ENCODE results near the gene RGS3.
A peak's percentile ranks its signal among the peaks of the same experiment; 100 is the strongest.

The RGS3 gene

DNA sequence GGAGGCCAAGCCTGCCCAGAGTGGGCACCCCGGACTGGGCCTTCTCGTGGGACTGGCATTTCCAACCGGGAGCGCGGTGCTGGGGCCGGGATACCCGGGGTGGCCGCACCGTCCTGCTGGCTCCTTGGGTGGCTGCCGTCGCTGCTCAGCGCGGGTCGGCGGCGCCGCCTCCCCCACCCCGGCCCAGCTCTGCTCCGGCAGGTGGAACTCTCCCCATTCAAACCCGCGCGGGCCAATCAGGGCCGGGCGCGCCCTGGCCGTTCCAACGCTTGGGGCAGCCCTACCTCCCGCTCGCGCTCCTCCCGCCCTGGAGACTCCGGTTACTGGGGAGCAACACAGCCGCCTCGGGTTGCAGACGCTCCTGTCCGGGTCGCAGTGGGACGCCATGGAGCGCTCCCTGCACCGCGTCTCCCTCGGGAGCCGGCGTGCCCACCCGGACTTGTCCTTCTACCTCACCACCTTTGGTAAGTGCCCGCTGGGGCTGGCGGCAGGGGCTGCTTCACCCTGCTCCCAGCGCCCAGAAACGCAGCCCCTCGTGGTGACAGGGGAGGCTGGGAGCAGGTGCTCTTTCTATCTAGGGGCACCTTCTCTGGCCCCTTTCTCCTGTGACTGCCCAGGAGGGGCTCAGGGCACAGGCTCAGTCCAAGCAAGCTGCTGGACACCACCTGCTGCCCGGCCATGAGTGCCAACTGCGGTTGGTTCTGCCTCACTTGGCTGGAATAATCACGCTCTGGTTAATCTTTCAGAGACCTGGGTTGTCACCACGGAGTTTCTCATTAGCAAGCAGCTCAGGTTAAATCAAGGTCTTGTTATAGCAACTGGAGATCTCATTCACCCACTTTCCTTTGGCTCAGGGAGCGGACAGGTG is at the start of gene RGS3:
Gene RGS3 (plus strand): TSS at position 310 of the 868 bp plus-strand sequence. CDS start 76 bp downstream, at position 386.
- Histone ChIP-seq H3K36me3 (ENCODE audit: control insufficient read depth, insufficient read depth, low read length) (no peaks in the 10 kb centered on the region), H3K4me1 (ENCODE audit: control insufficient read depth, insufficient read depth, low read length) (peaks cover 6% of the 10 kb centered on the region), H3K9ac (ENCODE audit: low read depth, low read length) (peak within 1 kb of the TSS; percentile 32), H3K27me3 (ENCODE audit: control insufficient read depth, insufficient read depth, low read length) (peaks cover 29% of the 10 kb centered on the region), H3K9me3 (ENCODE audit: control insufficient read depth, insufficient read depth, low read length) (no peaks in the 10 kb centered on the region), H3K27ac (ENCODE audit: low read depth, low read length) (no peak within 1 kb of the TSS), H3K4me3 (ENCODE audit: low read depth, low read length) (peak within 1 kb of the TSS; percentile 74)

DNA sequence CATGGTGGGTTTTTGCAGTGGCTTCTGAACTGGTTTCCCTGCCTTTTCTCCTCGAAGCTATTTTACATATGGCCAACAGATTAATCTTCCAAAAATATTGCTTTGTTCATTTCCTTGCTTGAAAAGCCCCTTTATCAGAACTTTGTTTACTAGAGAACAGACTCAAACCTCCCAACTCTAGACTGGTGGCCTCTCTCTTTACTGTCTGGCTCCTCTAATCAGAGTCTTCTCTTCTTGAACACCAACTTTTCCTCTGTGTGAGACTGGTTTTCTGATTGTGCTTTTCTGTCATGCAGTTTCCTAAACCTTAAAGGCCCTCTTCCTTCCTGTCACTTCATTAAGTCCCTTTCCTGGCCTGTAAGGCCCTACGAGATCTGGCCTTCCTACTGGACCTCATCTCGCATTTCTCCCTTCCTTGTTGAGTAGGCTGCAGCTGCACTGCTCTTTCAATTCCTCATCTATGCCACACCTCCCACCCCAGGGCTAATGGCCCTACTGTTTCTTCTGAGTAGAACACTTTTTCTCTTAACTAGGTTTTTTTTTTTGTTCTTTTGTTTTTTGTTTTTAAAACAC is 47.3 kb upstream of the RGS3 start:
- no peak overlapping the region for H3K9ac ChIP-seq (ENCODE audit: low read depth, low read length)
- H3K36me3 ChIP-seq (ENCODE audit: control insufficient read depth, insufficient read depth, low read length) = no peaks in the 10 kb centered on the region
- no peaks in the 10 kb centered on the region for H3K27me3 ChIP-seq (ENCODE audit: control insufficient read depth, insufficient read depth, low read length)
- no peaks in the 10 kb centered on the region for H3K4me1 ChIP-seq (ENCODE audit: control insufficient read depth, insufficient read depth, low read length)
- H3K9me3 ChIP-seq (ENCODE audit: control insufficient read depth, insufficient read depth, low read length) = no peaks in the 10 kb centered on the region
- no peak overlapping the region for H3K4me3 ChIP-seq (ENCODE audit: low read depth, low read length)
- H3K27ac ChIP-seq (ENCODE audit: low read depth, low read length) = no peak overlapping the region

DNA sequence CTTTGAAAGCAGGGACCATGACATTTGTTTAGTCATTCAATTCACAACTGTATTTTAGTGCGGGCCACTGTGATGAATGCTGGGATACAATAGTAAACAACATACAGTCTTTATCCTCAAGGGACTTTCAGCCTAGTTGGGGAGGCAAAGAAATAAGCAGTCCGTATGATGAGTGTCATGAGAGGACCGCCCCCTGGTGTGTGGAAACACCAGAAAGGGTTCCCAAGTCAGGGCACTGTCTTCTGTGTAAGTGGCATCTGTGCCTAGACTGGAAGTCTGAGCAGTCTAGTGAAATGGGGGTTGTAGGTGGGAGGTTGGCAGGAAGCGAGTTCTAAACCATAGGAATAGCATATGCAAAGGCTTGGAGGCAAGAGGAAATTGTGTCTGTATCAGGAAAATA is 46.2 kb upstream of the RGS3 start:
- Histone ChIP-seq H3K27me3 (ENCODE audit: control insufficient read depth, insufficient read depth, low read length) (no peaks in the 10 kb centered on the region), H3K4me1 (ENCODE audit: control insufficient read depth, insufficient read depth, low read length) (no peaks in the 10 kb centered on the region), H3K36me3 (ENCODE audit: control insufficient read depth, insufficient read depth, low read length) (no peaks in the 10 kb centered on the region), H3K27ac (ENCODE audit: low read depth, low read length) (no peak overlapping the region), H3K9me3 (ENCODE audit: control insufficient read depth, insufficient read depth, low read length) (no peaks in the 10 kb centered on the region), H3K9ac (ENCODE audit: low read depth, low read length) (no peak overlapping the region), H3K4me3 (ENCODE audit: low read depth, low read length) (no peak overlapping the region)

DNA sequence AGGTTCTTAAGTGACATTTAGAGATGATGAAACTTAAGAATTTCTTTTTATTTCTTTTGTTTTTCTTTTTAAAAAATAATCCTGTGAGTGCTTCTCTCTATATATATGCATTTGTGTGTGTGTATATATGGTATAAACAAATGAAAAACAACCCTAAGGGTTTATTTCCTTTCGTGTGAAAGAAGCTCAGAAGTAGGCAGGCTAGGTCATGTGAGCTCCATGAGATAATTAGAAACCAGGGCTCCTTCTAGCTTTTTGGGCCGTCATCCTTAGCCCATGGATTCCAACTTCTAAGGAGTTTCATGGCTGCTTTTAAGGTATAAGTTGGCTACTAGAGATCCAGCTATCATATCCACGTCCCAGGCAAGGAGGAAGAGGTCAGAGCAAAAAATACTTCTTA is 41.8 kb upstream of the RGS3 start:
- no peak overlapping the region for H3K27ac ChIP-seq (ENCODE audit: low read depth, low read length)
- H3K9ac ChIP-seq (ENCODE audit: low read depth, low read length) = no peak overlapping the region
- peaks cover 8% of the 10 kb centered on the region; the same call in 1 of the 2 replicates for H3K4me1 ChIP-seq (ENCODE audit: control insufficient read depth, insufficient read depth, low read length)
- no peaks in the 10 kb centered on the region for H3K36me3 ChIP-seq (ENCODE audit: control insufficient read depth, insufficient read depth, low read length)
- no peaks in the 10 kb centered on the region for H3K9me3 ChIP-seq (ENCODE audit: control insufficient read depth, insufficient read depth, low read length)
- no peaks in the 10 kb centered on the region for H3K27me3 ChIP-seq (ENCODE audit: control insufficient read depth, insufficient read depth, low read length)
- no peak overlapping the region for H3K4me3 ChIP-seq (ENCODE audit: low read depth, low read length)

DNA sequence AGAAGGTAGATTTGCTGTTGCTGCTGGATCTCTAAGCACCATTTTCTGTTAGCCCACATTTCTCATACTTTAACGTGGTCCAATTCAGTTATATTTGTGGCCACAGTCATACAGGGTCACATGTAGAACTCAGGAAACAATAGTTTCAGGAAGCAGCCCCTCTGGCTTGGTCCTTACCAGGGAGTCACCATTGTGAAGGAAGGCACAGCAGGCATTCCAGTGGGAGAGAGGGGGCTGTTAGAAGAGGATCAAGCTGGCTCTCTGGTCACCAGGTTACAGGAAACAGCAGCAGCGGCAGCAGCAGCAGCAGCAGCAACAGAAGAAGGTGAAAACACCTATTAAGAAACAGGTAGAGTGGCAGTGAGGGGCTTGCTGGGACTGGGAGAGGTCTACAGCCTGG is 38.5 kb upstream of the RGS3 start:
- Histone ChIP-seq H3K9ac (ENCODE audit: low read depth, low read length) (no peak overlapping the region), H3K4me3 (ENCODE audit: low read depth, low read length) (no peak overlapping the region)

DNA sequence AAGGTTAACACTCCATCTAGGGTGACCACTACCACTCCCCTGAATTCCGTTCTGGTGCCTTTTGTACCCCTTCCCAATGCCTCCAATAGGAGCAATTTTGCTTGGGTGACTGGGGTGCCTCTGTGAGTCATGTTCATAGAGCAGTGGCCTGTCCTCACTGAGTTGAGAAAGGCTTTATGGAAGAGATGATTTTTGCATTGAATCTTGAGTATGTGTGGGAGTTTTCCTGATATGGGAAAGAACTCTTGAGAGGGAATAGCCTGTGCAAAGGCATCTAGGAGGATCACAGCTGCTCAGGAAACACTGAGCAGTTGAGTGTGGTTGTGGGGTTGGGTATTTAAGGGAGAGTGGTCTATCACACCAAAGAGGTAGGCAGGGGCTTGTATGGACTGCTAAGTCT is 36.8 kb upstream of the RGS3 start:
- H3K36me3 ChIP-seq (ENCODE audit: control insufficient read depth, insufficient read depth, low read length) = no peaks in the 10 kb centered on the region
- H3K4me1 ChIP-seq (ENCODE audit: control insufficient read depth, insufficient read depth, low read length) = peaks cover 8% of the 10 kb centered on the region; the same call in 1 of the 2 replicates
- no peak overlapping the region for H3K4me3 ChIP-seq (ENCODE audit: low read depth, low read length)
- H3K9ac ChIP-seq (ENCODE audit: low read depth, low read length) = no peak overlapping the region
- no peak overlapping the region for H3K27ac ChIP-seq (ENCODE audit: low read depth, low read length)
- no peaks in the 10 kb centered on the region for H3K9me3 ChIP-seq (ENCODE audit: control insufficient read depth, insufficient read depth, low read length)
- no peaks in the 10 kb centered on the region for H3K27me3 ChIP-seq (ENCODE audit: control insufficient read depth, insufficient read depth, low read length)

More for the DNA sequence above, 38.5 kb upstream of the RGS3 start:
- H3K27ac ChIP-seq (ENCODE audit: low read depth, low read length) = no peak overlapping the region
- H3K27me3 ChIP-seq (ENCODE audit: control insufficient read depth, insufficient read depth, low read length) = no peaks in the 10 kb centered on the region
- peaks cover 8% of the 10 kb centered on the region; the same call in 1 of the 2 replicates for H3K4me1 ChIP-seq (ENCODE audit: control insufficient read depth, insufficient read depth, low read length)
- no peaks in the 10 kb centered on the region for H3K9me3 ChIP-seq (ENCODE audit: control insufficient read depth, insufficient read depth, low read length)
- H3K36me3 ChIP-seq (ENCODE audit: control insufficient read depth, insufficient read depth, low read length) = no peaks in the 10 kb centered on the region

DNA sequence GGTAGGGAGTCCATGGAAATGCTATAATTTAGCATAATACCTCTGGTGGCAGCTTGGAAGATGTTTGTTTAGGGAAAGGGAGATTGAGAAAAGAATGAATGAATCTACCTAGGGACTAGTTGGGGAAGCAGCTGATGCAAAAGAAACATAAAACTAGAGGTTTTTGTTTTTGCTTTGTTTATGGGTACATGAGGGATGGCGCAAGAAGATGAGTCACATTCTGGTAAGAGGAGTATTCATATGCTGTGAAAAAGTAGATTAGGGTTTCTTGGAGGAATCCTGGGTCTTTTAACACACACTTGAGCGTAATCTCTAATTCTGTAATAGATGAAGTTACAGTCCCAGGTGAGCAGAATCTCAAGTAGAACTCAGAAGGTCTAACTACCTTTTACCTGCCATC is 35.9 kb upstream of the RGS3 start:
- no peaks in the 10 kb centered on the region for H3K27me3 ChIP-seq (ENCODE audit: control insufficient read depth, insufficient read depth, low read length)

DNA sequence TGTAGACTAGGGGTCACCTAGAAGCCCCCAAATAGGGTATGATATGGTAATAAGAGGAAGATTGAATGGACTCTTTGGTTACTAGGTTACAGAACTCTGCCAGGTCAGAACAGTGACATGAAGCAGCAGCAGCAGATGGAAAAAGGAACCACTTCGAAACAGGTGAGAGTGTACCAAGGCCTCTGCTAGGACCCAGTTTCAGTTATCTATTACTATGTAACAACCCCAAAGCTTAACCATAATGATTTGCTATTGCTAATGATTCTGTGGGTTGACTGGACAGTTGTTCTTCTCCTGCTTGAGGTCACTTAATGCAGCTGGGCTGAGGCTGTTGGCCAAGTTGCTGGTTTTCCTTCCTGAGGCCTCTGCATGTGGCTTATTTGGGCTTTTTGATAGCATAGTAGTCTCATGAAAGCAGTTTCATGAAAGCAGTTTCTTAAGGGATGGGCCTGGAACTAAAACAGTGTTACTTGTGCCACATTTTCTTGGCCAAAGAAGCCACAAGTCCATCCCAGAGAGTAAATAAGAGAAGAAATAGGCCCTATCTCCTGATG is 35.4 kb upstream of the RGS3 start:
- H3K4me1 ChIP-seq (ENCODE audit: control insufficient read depth, insufficient read depth, low read length) = peaks cover 8% of the 10 kb centered on the region; the same call in 1 of the 2 replicates
- no peaks in the 10 kb centered on the region for H3K27me3 ChIP-seq (ENCODE audit: control insufficient read depth, insufficient read depth, low read length)
- H3K9me3 ChIP-seq (ENCODE audit: control insufficient read depth, insufficient read depth, low read length) = no peaks in the 10 kb centered on the region
- no peak overlapping the region for H3K4me3 ChIP-seq (ENCODE audit: low read depth, low read length)
- no peak overlapping the region for H3K9ac ChIP-seq (ENCODE audit: low read depth, low read length)
- no peaks in the 10 kb centered on the region for H3K36me3 ChIP-seq (ENCODE audit: control insufficient read depth, insufficient read depth, low read length)
- no peak overlapping the region for H3K27ac ChIP-seq (ENCODE audit: low read depth, low read length)

More for the DNA sequence above, 35.9 kb upstream of the RGS3 start:
- Histone ChIP-seq H3K27ac (ENCODE audit: low read depth, low read length) (no peak overlapping the region), H3K9ac (ENCODE audit: low read depth, low read length) (no peak overlapping the region), H3K4me3 (ENCODE audit: low read depth, low read length) (no peak overlapping the region), H3K9me3 (ENCODE audit: control insufficient read depth, insufficient read depth, low read length) (no peaks in the 10 kb centered on the region), H3K36me3 (ENCODE audit: control insufficient read depth, insufficient read depth, low read length) (no peaks in the 10 kb centered on the region), H3K4me1 (ENCODE audit: control insufficient read depth, insufficient read depth, low read length) (peaks cover 8% of the 10 kb centered on the region; the same call in 1 of the 2 replicates)

DNA sequence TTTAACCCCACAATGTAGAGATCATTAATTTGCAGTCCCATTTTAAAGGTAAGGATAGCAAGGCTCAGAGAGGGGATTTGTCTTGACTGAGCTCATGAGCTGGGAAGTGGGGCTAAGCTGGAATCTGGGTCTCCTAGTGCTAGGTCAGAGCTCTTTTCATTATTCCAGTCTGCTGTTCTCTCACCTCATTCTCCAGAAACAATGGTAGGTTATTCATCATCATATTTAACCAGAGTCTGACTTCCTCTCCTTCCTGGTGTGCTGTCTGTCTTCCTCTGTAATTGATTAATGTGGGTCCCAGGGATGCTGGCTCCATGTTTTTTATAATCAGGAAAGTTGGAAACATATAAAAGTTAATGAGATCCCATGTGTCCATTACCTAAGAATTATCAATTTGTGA is 32.3 kb upstream of the RGS3 start:
- Histone ChIP-seq H3K4me3 (ENCODE audit: low read depth, low read length) (no peak overlapping the region), H3K4me1 (ENCODE audit: control insufficient read depth, insufficient read depth, low read length) (no peaks in the 10 kb centered on the region), H3K27me3 (ENCODE audit: control insufficient read depth, insufficient read depth, low read length) (no peaks in the 10 kb centered on the region), H3K36me3 (ENCODE audit: control insufficient read depth, insufficient read depth, low read length) (no peaks in the 10 kb centered on the region), H3K27ac (ENCODE audit: low read depth, low read length) (no peak overlapping the region), H3K9ac (ENCODE audit: low read depth, low read length) (no peak overlapping the region), H3K9me3 (ENCODE audit: control insufficient read depth, insufficient read depth, low read length) (no peaks in the 10 kb centered on the region)

DNA sequence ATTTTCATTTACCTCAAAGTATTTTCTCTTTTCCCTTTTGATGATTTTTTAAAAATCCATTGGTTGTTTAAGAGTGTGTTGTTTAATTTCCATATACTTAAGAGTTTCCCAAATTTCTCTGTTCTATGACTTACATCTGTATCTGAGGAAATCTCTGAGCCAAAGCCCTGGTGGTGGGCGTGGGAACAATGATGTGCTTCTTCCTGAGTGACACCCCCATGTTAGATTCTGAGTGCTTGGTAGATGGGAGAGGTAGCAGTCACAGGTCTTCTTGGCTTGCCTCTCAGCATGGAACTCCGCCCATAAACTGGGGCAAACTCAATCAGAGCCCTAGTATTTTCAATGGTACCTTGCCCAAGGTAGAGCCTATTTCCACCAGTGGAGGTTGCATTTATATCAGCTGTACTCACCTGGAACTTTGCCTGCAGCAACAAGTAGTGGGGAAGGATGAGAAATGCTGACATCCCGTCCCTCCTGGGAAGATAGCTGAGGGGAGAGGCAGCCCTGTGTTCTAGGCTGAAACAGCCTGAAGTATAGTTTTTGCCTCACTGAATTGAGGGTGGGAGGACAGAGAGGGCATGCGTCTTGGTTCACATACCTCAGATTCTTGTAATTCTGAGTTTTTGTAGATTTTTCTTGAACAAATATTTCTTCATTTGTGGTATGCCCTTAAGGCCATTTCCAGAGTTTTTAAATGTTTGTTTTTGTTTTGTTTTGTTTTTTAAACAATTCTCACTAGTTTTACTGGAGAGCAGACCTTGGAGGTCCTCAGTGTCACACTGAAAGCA is 26.6 kb upstream of the RGS3 start:
- Histone ChIP-seq H3K9me3 (ENCODE audit: control insufficient read depth, insufficient read depth, low read length) (no peaks in the 10 kb centered on the region), H3K9ac (ENCODE audit: low read depth, low read length) (no peak overlapping the region), H3K4me3 (ENCODE audit: low read depth, low read length) (no peak overlapping the region), H3K27me3 (ENCODE audit: control insufficient read depth, insufficient read depth, low read length) (no peaks in the 10 kb centered on the region), H3K27ac (ENCODE audit: low read depth, low read length) (no peak overlapping the region), H3K36me3 (ENCODE audit: control insufficient read depth, insufficient read depth, low read length) (no peaks in the 10 kb centered on the region), H3K4me1 (ENCODE audit: control insufficient read depth, insufficient read depth, low read length) (no peaks in the 10 kb centered on the region)
